H1 (cell line): ENCODE measurements around the gene ARHGAP10. TPM values are rescaled to one million over a fixed set of nuclear protein-coding genes. Genes with fewer than 3 reads are reported as not detected.

Experiments
- CTCF ChIA-PET: fragments of 300-600 bp; sonication (Branson Sonifier 250); formaldehyde crosslinking; loops from one replicate; lab custom pipeline; 2021; ENCODE audit not compliant: partially characterized antibody; lab: Charles Lee
- POLR2A ChIA-PET: fragments of 300-600 bp; sonication (Branson Sonifier 250); formaldehyde crosslinking; loops from one replicate; lab custom pipeline; 2021; ENCODE audit warnings: inconsistent platforms; ENCODE audit not compliant: partially characterized antibody; lab: Charles Lee
- DNase-seq, 2 experiments: peaks; one replicate each; pipeline versions ENCODE4 v3.0.0 to v3.0.0-alpha.2; 2010 to 2022; ENCODE audit warnings: low spot score in 2 of 2, low read depth in 1 of 2, mixed read lengths in 1 of 2
- FAIRE-seq: peaks from 2 replicates; lab custom pipeline; 2011; peaks lifted over from hg19 to GRCh38; lab: Jason Lieb, UNC
- H2AFZ ChIP-seq: 2 replicates; pipeline ENCODE4 v1.8.1; 2012; ENCODE audit warnings: low read length, inconsistent platforms
- H2AK5ac ChIP-seq: 2 replicates; pipeline ENCODE4 v1.6.1; 2013; ENCODE audit warnings: low read depth, low read length
- H2BK120ac ChIP-seq: replicated peaks from 2 replicates; pipeline ENCODE3; 2013; ENCODE audit warnings: low read depth, low read length, inconsistent platforms
- H2BK12ac ChIP-seq: 2 replicates; pipeline ENCODE4 v1.6.1; 2013; ENCODE audit warnings: low read depth, low read length
- H2BK15ac ChIP-seq: 2 replicates; pipeline ENCODE4 v1.6.1; 2013; ENCODE audit warnings: low read length
- H2BK20ac ChIP-seq: 2 replicates; pipeline ENCODE4 v1.6.1; 2013; ENCODE audit warnings: low read length
- H2BK5ac ChIP-seq: 2 replicates; pipeline ENCODE4 v1.6.1; 2013; ENCODE audit warnings: low read depth, low read length
- H3K14ac ChIP-seq: 2 replicates; pipeline ENCODE4 v1.6.1; 2013; ENCODE audit warnings: inconsistent platforms; ENCODE audit not compliant: insufficient read length
- H3K18ac ChIP-seq: 2 replicates; pipeline ENCODE4 v1.6.1; 2013; ENCODE audit warnings: low read length; ENCODE audit errors: extremely low read depth
- H3K23ac ChIP-seq: 2 replicates; pipeline ENCODE4 v1.6.1; 2013; ENCODE audit warnings: inconsistent platforms; ENCODE audit not compliant: insufficient read length
- H3K23me2 ChIP-seq: 2 replicates; pipeline ENCODE4 v1.6.1; 2013; ENCODE audit warnings: low read depth, low read length
- H3K27ac ChIP-seq: 2 replicates; pipeline ENCODE4 v1.6.1; 2011; ENCODE audit warnings: low read depth, low read length, inconsistent platforms
- H3K27me3 ChIP-seq, 4 experiments: replicated peaks in 1 of 4; 1 replicate in 1 of 4; 2 replicates in 3 of 4; pipeline versions ENCODE4 v1.6.1 to v1.8.1; 2011 to 2013; ENCODE audit warnings: low read length in 3 of 4, mild to moderate bottlenecking in 3 of 4, inconsistent platforms in 2 of 4, mixed read lengths in 2 of 4, moderate library complexity in 1 of 4; ENCODE audit not compliant: control insufficient read depth in 3 of 4, insufficient read depth in 3 of 4; ENCODE audit errors: extremely low read depth in 1 of 4
- H3K36me3 ChIP-seq, 4 experiments: 2 replicates each; pipeline versions ENCODE4 v1.6.1 to v1.8.1; 2011 to 2013; ENCODE audit warnings: mild to moderate bottlenecking in 4 of 4, low read length in 3 of 4, moderate library complexity in 2 of 4, control low read depth in 1 of 4, inconsistent platforms in 1 of 4; ENCODE audit not compliant: insufficient read depth in 4 of 4, control insufficient read depth in 2 of 4
- H3K4ac ChIP-seq: replicated peaks from 2 replicates; pipeline ENCODE3; 2013; ENCODE audit warnings: low read length, low read depth, mixed read lengths, inconsistent platforms; ENCODE audit not compliant: insufficient read length
- H3K4me1 ChIP-seq, 4 experiments: replicated peaks in 1 of 4; 1 replicate in 1 of 4; 2 replicates in 3 of 4; pipeline versions ENCODE4 v1.6.1 to v1.8.1; 2011 to 2013; ENCODE audit warnings: low read length in 3 of 4, inconsistent platforms in 2 of 4, mixed read lengths in 1 of 4; ENCODE audit not compliant: insufficient read depth in 4 of 4, control insufficient read depth in 3 of 4
- H3K4me2 ChIP-seq, 2 experiments: 2 replicates each; pipeline versions ENCODE4 v1.6.1 to v1.8.1; 2011 to 2013; ENCODE audit warnings: low read depth in 2 of 2, low read length in 2 of 2, control low read depth in 1 of 2, inconsistent platforms in 1 of 2, mild to moderate bottlenecking in 1 of 2; ENCODE audit not compliant: insufficient read depth in 1 of 2
- H3K4me3 ChIP-seq, 4 experiments: fragments of 200-600, 300-600 bp in 1 of 4; sonication (generic), shearing (Covaris generic), sonication (Bioruptor Twin) in 1 of 4; 2 replicates each; pipeline versions ENCODE4 v1.5.1 to v1.8.1; 2011 to 2016; ENCODE audit warnings: low read length in 4 of 4, low read depth in 3 of 4, control low read depth in 2 of 4, inconsistent platforms in 2 of 4, mild to moderate bottlenecking in 2 of 4, mixed read lengths in 1 of 4, moderate library complexity in 1 of 4; ENCODE audit not compliant: insufficient read depth in 2 of 4; ENCODE audit errors: extremely low read depth in 1 of 4
- H3K56ac ChIP-seq: replicated peaks from 2 replicates; pipeline ENCODE3; 2013; ENCODE audit warnings: low read depth, mild to moderate bottlenecking, mixed read lengths, low read length, inconsistent platforms; ENCODE audit not compliant: insufficient read length
- H3K79me1 ChIP-seq: 2 replicates; pipeline ENCODE4 v1.6.1; 2013; ENCODE audit warnings: low read depth, low read length, control low read depth
- H3K79me2 ChIP-seq, 2 experiments: 2 replicates each; pipeline versions ENCODE4 v1.6.1 to v1.8.1; 2012 to 2013; ENCODE audit warnings: low read length in 2 of 2, mild to moderate bottlenecking in 2 of 2, inconsistent platforms in 1 of 2; ENCODE audit not compliant: insufficient read depth in 2 of 2, control insufficient read depth in 1 of 2
- H3K9ac ChIP-seq, 4 experiments: replicated peaks in 1 of 4; 1 replicate in 1 of 4; 2 replicates in 3 of 4; pipeline versions ENCODE4 v1.6.1 to v1.8.1; 2011 to 2013; ENCODE audit warnings: low read depth in 3 of 4, low read length in 3 of 4, control low read depth in 2 of 4, mild to moderate bottlenecking in 2 of 4, moderate library complexity in 2 of 4, inconsistent platforms in 1 of 4; ENCODE audit errors: extremely low read depth in 1 of 4
- H3K9me3 ChIP-seq, 2 experiments: 2 replicates each; pipeline versions ENCODE4 v1.6.1 to v1.8.1; 2012 to 2013; ENCODE audit warnings: mild to moderate bottlenecking in 2 of 2, moderate library complexity in 2 of 2, control low read depth in 1 of 2, inconsistent platforms in 1 of 2, low read depth in 1 of 2, low read length in 1 of 2, mixed read lengths in 1 of 2; ENCODE audit not compliant: insufficient read depth in 2 of 2
- H4K20me1 ChIP-seq, 2 experiments: replicated peaks in 1 of 2; 2 replicates each; pipeline versions ENCODE3 to v1.8.1; 2011 to 2013; ENCODE audit warnings: inconsistent platforms in 2 of 2, low read length in 2 of 2, mild to moderate bottlenecking in 1 of 2; ENCODE audit not compliant: insufficient read depth in 2 of 2, control insufficient read depth in 1 of 2
- H4K5ac ChIP-seq: 2 replicates; pipeline ENCODE4 v1.6.1; 2013; ENCODE audit warnings: low read length, low read depth, mixed read lengths, inconsistent platforms; ENCODE audit not compliant: insufficient read length
- H4K8ac ChIP-seq: 2 replicates; pipeline ENCODE4 v1.8.0; 2013; ENCODE audit warnings: mild to moderate bottlenecking, moderate library complexity, low read length, inconsistent platforms; ENCODE audit not compliant: insufficient read depth; ENCODE audit errors: extremely low read depth
- H4K91ac ChIP-seq: replicated peaks from 2 replicates; pipeline ENCODE3; 2013; ENCODE audit warnings: low read length, mixed read lengths, inconsistent platforms; ENCODE audit not compliant: insufficient read length
- BRCA1 ChIP-seq: IDR thresholded peaks from 2 replicates; pipeline ENCODE4 v1.6.1; 2012; ENCODE audit warnings: low read depth, low read length, improper control_type of control experiment
- CHD1 ChIP-seq: IDR thresholded peaks from 2 replicates; pipeline ENCODE4 v1.6.1; 2012; ENCODE audit warnings: low read depth, low read length, improper control_type of control experiment
- KDM4A ChIP-seq: IDR thresholded peaks from one replicate; pipeline ENCODE4 v1.7.1; 2012; ENCODE audit warnings: low read depth, mild to moderate bottlenecking, moderate library complexity, low read length, inconsistent platforms; ENCODE audit not compliant: severe bottlenecking
- RXRA ChIP-seq: IDR thresholded peaks from 2 replicates; pipeline ENCODE4 v1.6.1; 2011; ENCODE audit warnings: low read depth, mild to moderate bottlenecking, low read length, moderate library complexity; ENCODE audit not compliant: insufficient read depth
- SIN3A ChIP-seq, 2 experiments: IDR thresholded peaks in 1 of 2; conservative IDR thresholded peaks in 1 of 2; 2 replicates each; pipeline ENCODE4 v1.6.1; 2011 to 2012; ENCODE audit warnings: low read length in 2 of 2, improper control_type of control experiment in 1 of 2, low read depth in 1 of 2, mild to moderate bottlenecking in 1 of 2
- SIX5 ChIP-seq: IDR thresholded peaks from 2 replicates; pipeline ENCODE4 v1.6.1; 2011; ENCODE audit warnings: mild to moderate bottlenecking, low read depth, low read length
- SUZ12 ChIP-seq: fragments of 200-600 bp; sonication (generic); IDR thresholded peaks from 2 replicates; pipeline ENCODE4 v1.6.1; 2012; ENCODE audit warnings: mild to moderate bottlenecking, inconsistent platforms, low read length, moderate library complexity, mixed read lengths
- USF2 ChIP-seq: IDR thresholded peaks from 2 replicates; pipeline ENCODE4 v1.6.1; 2011; ENCODE audit warnings: low read length, improper control_type of control experiment
- WGBS, 2 experiments: shearing (Covaris generic) in 1 of 2; methylation state at CpG; one replicate each; pipeline versions ENCODE4 v1.1.6 to v1.1.7; 2013 to 2015; ENCODE audit warnings: low lambda C conversion rate in 2 of 2, mixed read lengths in 2 of 2, inconsistent platforms in 1 of 2, low coverage in 1 of 2, missing lambda C conversion rate in 1 of 2; ENCODE audit not compliant: insufficient replicate concordance in 2 of 2, insufficient coverage in 1 of 2, insufficient read length in 1 of 2; ENCODE audit errors: extremely low coverage in 1 of 2, missing lambda C conversion rate in 1 of 2; 5-methylcytosine and 5-hydroxymethylcytosine counted together
- polyA plus RNA-seq, 7 experiments: library from polyadenylated mRNA; depleted of rRNA in 3 of 7; stranded (reverse) in 5 of 7; unstranded in 2 of 7; fragments of >200 nt in 5 of 7; fragments of 200-250 nt in 2 of 7; gene quantifications; 1 replicate in 5 of 7; 2 replicates in 1 of 7; 4 replicates in 1 of 7; pipeline versions ENCODE4 v1.2.1 to v1.2.3, GENCODE V29; 2011 to 2013; ENCODE audit warnings: missing spikeins in 2 of 7, mixed read lengths in 2 of 7
- total RNA-seq: library from RNA; stranded (reverse); fragmentation: NEBNext Ultra II Directional; extraction: Animal tissue kit (Norgen Biotek cat#: 25700); gene quantifications from 2 replicates; pipeline ENCODE4 v1.2.1, GENCODE V29; 2021
- TF ChIP-seq, protein P1 (sequence below), 3 experiments: IDR thresholded peaks; 1 replicate in 2 of 3; 2 replicates in 1 of 3; pipeline versions ENCODE4 v1.5.1 to v1.6.1; 2011; ENCODE audit warnings: low read length in 3 of 3, mild to moderate bottlenecking in 3 of 3, inconsistent platforms in 2 of 3, low read depth in 1 of 3, moderate library complexity in 1 of 3; ENCODE audit not compliant: insufficient read depth in 1 of 3; ENCODE audit errors: control extremely low read depth in 1 of 3

ARHGAP10 gene
- total and polyA plus RNA-seq, 2 of the 8 experiments (the other 6 are each of a cell fraction or from before 2014, with no cell fraction given): 3.7 to 6.1 TPM

DNA sequence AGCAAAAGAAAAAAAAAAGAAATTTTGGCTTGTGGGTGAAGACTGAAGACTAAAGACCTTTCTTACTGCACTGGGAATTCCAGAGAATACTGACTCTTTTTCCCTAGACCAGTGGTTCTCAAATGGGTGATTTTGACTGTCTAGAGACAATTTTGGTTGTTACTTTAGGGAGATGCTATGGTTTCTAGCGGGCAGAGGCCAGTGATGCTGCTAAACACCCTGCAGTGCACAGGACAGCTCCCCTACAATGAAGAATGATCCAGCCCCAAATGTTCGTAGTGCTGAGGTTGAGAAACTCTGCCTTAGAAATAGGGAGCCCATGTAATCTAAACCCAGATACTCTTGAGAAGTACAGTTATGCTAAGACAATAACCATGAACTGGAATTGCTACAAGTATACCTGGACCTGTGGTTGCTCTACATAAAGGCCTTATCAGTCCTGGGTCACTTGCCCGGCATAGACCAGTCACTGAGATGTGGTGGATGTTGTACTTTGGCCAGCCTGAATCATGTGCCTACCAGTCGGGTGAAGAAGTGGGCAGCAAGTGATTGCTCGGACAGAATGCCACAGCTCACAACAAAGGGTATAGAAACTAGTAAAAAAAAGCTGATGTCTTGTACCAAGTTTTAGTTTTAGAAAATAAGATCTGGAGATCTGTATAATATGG is 16.0 kb downstream of the ARHGAP10 start:
- no peak overlapping the region for H3K27ac ChIP-seq
- H3K14ac ChIP-seq: no peak overlapping the region
- no peaks in the 10 kb centered on the region for H3K79me1 ChIP-seq
- no peak overlapping the region for H2BK120ac ChIP-seq
- no peak overlapping the region for H3K4ac ChIP-seq
- no peak overlapping the region for H2AFZ ChIP-seq
- no peak overlapping the region for H2BK15ac ChIP-seq
- no peak overlapping the region for H3K18ac ChIP-seq
- no peak overlapping the region for H4K5ac ChIP-seq
- H4K20me1 ChIP-seq: no peaks in the 10 kb centered on the region
- no peak overlapping the region for H3K9ac ChIP-seq
- H2BK12ac ChIP-seq: no peak overlapping the region
- H3K36me3 ChIP-seq: no peaks in the 10 kb centered on the region
- ChIA-PET POLR2A (interaction anchor here (0.7 kb wide), 1 partner anchor 696 kb away, joined by 3 read pairs; no protein-coding TSS in a partner anchor), CTCF (interaction anchor here (0.6 to 1.3 kb wide), 4 partner anchors 10 to 100 kb away, joined by 3 to 8 read pairs (median 4); no protein-coding TSS in a partner anchor)
- H3K4me1 ChIP-seq: peaks cover 0 to 7% (median 0%) of the 10 kb centered on the region in 4 experiments; a peak in 2 of 7 replicates
- H3K27me3 ChIP-seq: no peaks in the 10 kb centered on the region
- H3K9me3 ChIP-seq: no peaks in the 10 kb centered on the region
- H3K23ac ChIP-seq: no peak overlapping the region
- WGBS, 2 experiments: 94% methylated on average over 5 of the region's 5 CpGs; no CpG with 5 or more reads in 1 of the 2 experiments
- no peak overlapping the region for H2BK20ac ChIP-seq
- H3K4me3 ChIP-seq: no peak overlapping the region
- no peaks in the 10 kb centered on the region for H3K23me2 ChIP-seq
- FAIRE-seq (no peak), DNase-seq (no peak)
- no peak overlapping the region for H3K56ac ChIP-seq
- no peaks in the 10 kb centered on the region for H3K79me2 ChIP-seq
- no peak overlapping the region for H2AK5ac ChIP-seq
- H4K91ac ChIP-seq: no peak overlapping the region
- no peak overlapping the region for H3K4me2 ChIP-seq
- H2BK5ac ChIP-seq: no peak overlapping the region
- H4K8ac ChIP-seq: no peak overlapping the region
- TF ChIP-seq KDM4A: no peak
- no peak for TF ChIP-seq SIX5
- no peak for TF ChIP-seq RXRA
- TF ChIP-seq, protein P1, sequence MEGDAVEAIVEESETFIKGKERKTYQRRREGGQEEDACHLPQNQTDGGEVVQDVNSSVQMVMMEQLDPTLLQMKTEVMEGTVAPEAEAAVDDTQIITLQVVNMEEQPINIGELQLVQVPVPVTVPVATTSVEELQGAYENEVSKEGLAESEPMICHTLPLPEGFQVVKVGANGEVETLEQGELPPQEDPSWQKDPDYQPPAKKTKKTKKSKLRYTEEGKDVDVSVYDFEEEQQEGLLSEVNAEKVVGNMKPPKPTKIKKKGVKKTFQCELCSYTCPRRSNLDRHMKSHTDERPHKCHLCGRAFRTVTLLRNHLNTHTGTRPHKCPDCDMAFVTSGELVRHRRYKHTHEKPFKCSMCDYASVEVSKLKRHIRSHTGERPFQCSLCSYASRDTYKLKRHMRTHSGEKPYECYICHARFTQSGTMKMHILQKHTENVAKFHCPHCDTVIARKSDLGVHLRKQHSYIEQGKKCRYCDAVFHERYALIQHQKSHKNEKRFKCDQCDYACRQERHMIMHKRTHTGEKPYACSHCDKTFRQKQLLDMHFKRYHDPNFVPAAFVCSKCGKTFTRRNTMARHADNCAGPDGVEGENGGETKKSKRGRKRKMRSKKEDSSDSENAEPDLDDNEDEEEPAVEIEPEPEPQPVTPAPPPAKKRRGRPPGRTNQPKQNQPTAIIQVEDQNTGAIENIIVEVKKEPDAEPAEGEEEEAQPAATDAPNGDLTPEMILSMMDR (IDR thresholded peaks at IDR 0.05; ENCODE audit: control extremely low read depth in 1 of 3, insufficient read depth in 1 of 3, low read depth in 1 of 3, low read length in 3 of 3): no peak
- no peak for TF ChIP-seq SIN3A (conservative IDR thresholded peaks at IDR 0.05 in 1 of 2, IDR thresholded peaks at IDR 0.05 in 1 of 2; ENCODE audit: low read depth in 1 of 2, low read length in 2 of 2)
- TF ChIP-seq USF2: no peak
- TF ChIP-seq CHD1: no peak
- TF ChIP-seq BRCA1: no peak
- no peak for TF ChIP-seq SUZ12
